Measurements from ENCODE around the gene WSCD2. TPM values are rescaled to one million over a fixed set of nuclear protein-coding genes. Genes with fewer than 3 reads are reported as not detected.

The WSCD2 gene
- total and polyA plus RNA-seq, 2 of the 4 experiments (the other 2 are of a cell fraction) = not detected

DNA sequence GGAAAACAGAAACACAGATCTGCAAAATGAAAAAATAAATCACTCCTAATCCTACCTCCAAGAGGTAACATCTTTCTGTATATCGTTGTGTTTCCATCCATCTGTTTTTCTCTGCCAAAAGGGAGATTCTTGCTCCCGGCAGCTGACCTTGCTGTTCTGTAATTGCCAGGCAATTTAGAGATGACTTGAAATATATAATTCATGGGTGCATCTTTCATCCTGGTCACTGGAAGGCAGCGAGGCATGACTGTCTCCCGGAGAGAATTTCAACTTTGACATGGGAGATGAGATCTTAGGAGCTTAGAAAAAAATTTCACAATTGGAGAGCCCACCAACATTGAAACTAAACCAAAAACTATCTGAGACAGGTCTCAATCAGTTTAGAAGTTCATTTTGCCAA, 53.0 kb downstream of the WSCD2 start:
- BruUV-seq (replicated peaks) = no TSS peak

More for the DNA sequence above, 53.0 kb downstream of the WSCD2 start:
- H4K20me1 ChIP-seq (ENCODE audit: insufficient read depth, low read length) = no peaks in the 10 kb centered on the region
- no peak overlapping the region for H3K14ac ChIP-seq (replicated peaks; ENCODE audit: low read depth, low read length)
- no peak overlapping the region for H3K9ac ChIP-seq (ENCODE audit: low read depth, low read length)
- WGBS, 2 experiments (ENCODE audit: extremely low coverage in 2 of 2, insufficient read length in 1 of 2) = no CpG with 5 or more reads among the region's 4 CpGs
- intact Hi-C loops (cut with micrococcal nuclease) = no loop called here
- no peak overlapping the region for H3K27ac ChIP-seq (ENCODE audit: insufficient read depth, low read length)
- H2BK5ac ChIP-seq (ENCODE audit: low read depth, low read length, poor library complexity, severe bottlenecking) = no peak overlapping the region
- H3K4me1 ChIP-seq (ENCODE audit: control insufficient read depth, insufficient read depth, low read length) = no peaks in the 10 kb centered on the region
- H2AFZ ChIP-seq (replicated peaks; ENCODE audit: low read length, poor library complexity) = no peak overlapping the region
- CTCF ChIA-PET = interaction anchor here (0.6 kb wide), 1 partner anchor 316 kb away, joined by 3 read pairs; no protein-coding TSS in a partner anchor
- H2AK9ac ChIP-seq (replicated peaks; ENCODE audit: low read depth, low read length, poor library complexity) = no peak overlapping the region
- DNase-seq (no peak), ATAC-seq (ENCODE audit: low read depth) (no peak)
- in situ Hi-C loops (cut with MboI; ENCODE audit: low sequenced_read_pairs) = no loop called here
- dilution Hi-C loops (cut with HindIII; ENCODE audit: low sequenced_read_pairs, unreplicated experiment) = no loop called here
- no peak overlapping the region for H4K8ac ChIP-seq (ENCODE audit: low read depth in 2 of 2, low read length in 2 of 2)
- H3K4ac ChIP-seq (ENCODE audit: low read depth, low read length) = no peak overlapping the region
- no peaks in the 10 kb centered on the region for H3K36me3 ChIP-seq (ENCODE audit: control insufficient read depth, insufficient read depth, low read length)
- no peak overlapping the region for H3K4me3 ChIP-seq (ENCODE audit: insufficient read depth, low read depth, low read length)
- H4K91ac ChIP-seq (ENCODE audit: insufficient read depth, low read depth, low read length) = no peak overlapping the region
- H3K79me1 ChIP-seq (ENCODE audit: low read depth in 1 of 2, low read length in 2 of 2) = no peaks in the 10 kb centered on the region
- no peak overlapping the region for H3K18ac ChIP-seq (ENCODE audit: low read depth, low read length)
- H3K27me3 ChIP-seq (ENCODE audit: control insufficient read depth, insufficient read depth, low read length) = no peaks in the 10 kb centered on the region
- no peak overlapping the region for H3K23ac ChIP-seq (ENCODE audit: low read depth, low read length)
- TF ChIP-seq NFE2L2 (IDR thresholded peaks at IDR 0.05; ENCODE audit: low read depth, low read length) (no peak), SMC3 (IDR thresholded peaks at IDR 0.05; ENCODE audit: low read depth, low read length) (no peak), FOS (IDR thresholded peaks at IDR 0.05; ENCODE audit: low read depth, low read length) (no peak), CEBPB (IDR thresholded peaks at IDR 0.05; ENCODE audit: low read depth, low read length) (no peak), POLR2A (IDR thresholded peaks at IDR 0.05; ENCODE audit: low read depth, low read length) (no peak)
- POLR2A ChIA-PET (ENCODE audit: unreplicated experiment) = no interaction called here
- H2BK120ac ChIP-seq (ENCODE audit: low read depth, low read length) = no peak overlapping the region
- no peak overlapping the region for H2AK5ac ChIP-seq (ENCODE audit: low read depth, low read length)
- no peak overlapping the region for H4K5ac ChIP-seq (ENCODE audit: low read depth, low read length)
- H3K4me2 ChIP-seq (ENCODE audit: low read depth, low read length) = no peak overlapping the region
- no peak overlapping the region for H2BK15ac ChIP-seq (ENCODE audit: low read depth, low read length)
- no peaks in the 10 kb centered on the region for H3K9me3 ChIP-seq (ENCODE audit: control insufficient read depth, insufficient read depth, low read length)
- H2BK20ac ChIP-seq (ENCODE audit: low read depth, low read length) = no peak overlapping the region
- no peaks in the 10 kb centered on the region for H3K9me1 ChIP-seq (ENCODE audit: insufficient read depth, low read length)
- H3K56ac ChIP-seq (ENCODE audit: extremely low read depth, insufficient read depth, low read length) = no peak overlapping the region

Data from IMR-90 (cell line).